Measurements from ENCODE around the gene CADPS2. TPM values are rescaled to one million over a fixed set of nuclear protein-coding genes. Genes with fewer than 3 reads are reported as not detected.

CADPS2 gene
- polyA plus RNA-seq, 1 donor (not counting 4 experiments of a cell fraction or from before 2014, with no cell fraction given) = 0.35 TPM

- Histone ChIP-seq H3K4me1 (ENCODE audit: control insufficient read depth, extremely low read depth, insufficient read depth, low read length) (peaks cover 4% of the 10 kb centered on the region), H3K9me3 (ENCODE audit: control insufficient read depth, low read depth, low read length) (no peaks in the 10 kb centered on the region), H2AFZ (ENCODE audit: control insufficient read depth, low read length) (no peak overlapping the region), H4K20me1 (ENCODE audit: control insufficient read depth, extremely low read depth, insufficient read depth, low read length) (no peaks in the 10 kb centered on the region), H3K9ac (ENCODE audit: control insufficient read depth, extremely low read depth, insufficient read depth, low read length) (no peak overlapping the region), H3K4me3 (ENCODE audit: control insufficient read depth in 2 of 3, extremely low read depth in 1 of 3, insufficient read depth in 2 of 3, low read depth in 1 of 3, low read length in 3 of 3) (no peak overlapping the region), H3K27me3 (ENCODE audit: control insufficient read depth, extremely low read depth, insufficient read depth, low read length) (no peaks in the 10 kb centered on the region), H3K79me2 (ENCODE audit: control insufficient read depth, insufficient read depth, low read length) (no peaks in the 10 kb centered on the region), H3K9me1 (ENCODE audit: control insufficient read depth, extremely low read depth, insufficient read depth, low read length) (no peaks in the 10 kb centered on the region), H3K4me2 (ENCODE audit: control insufficient read depth, extremely low read depth, insufficient read depth, low read depth, low read length) (no peak overlapping the region), H3K36me3 (ENCODE audit: control insufficient read depth in 2 of 2, extremely low read depth in 1 of 2, insufficient read depth in 2 of 2, low read length in 2 of 2) (no peaks in the 10 kb centered on the region), H3K27ac (ENCODE audit: control insufficient read depth, insufficient read depth, low read length) (no peak overlapping the region)
- dilution Hi-C loops (cut with MboI; ENCODE audit: extremely low pct_ligation_motif_present, low sequenced_read_pairs) = no loop called here
- FAIRE-seq (no peak), DNase-seq (ENCODE audit: low read depth, low spot score) (no peak)
- TF ChIP-seq EZH2 (IDR thresholded peaks at IDR 0.05; ENCODE audit: low read length) = no peak
- TF ChIP-seq CTCF (optimal IDR thresholded peaks at IDR 0.05 in 1 of 3, IDR thresholded peaks at IDR 0.05 in 1 of 3, conservative IDR thresholded peaks at IDR 0.05 in 1 of 3; ENCODE audit: extremely low read depth in 1 of 3, insufficient read depth in 2 of 3, low read length in 3 of 3) = no peak
These were observed 139.3 kb downstream of the CADPS2 start for GRCh38 chr7:122746948-122747347.

GRCh38 chr7:122743211-122743610 lies 143.0 kb downstream of the CADPS2 start:
- Histone ChIP-seq H3K9me3 (ENCODE audit: control insufficient read depth, low read depth, low read length) (no peaks in the 10 kb centered on the region), H3K4me1 (ENCODE audit: control insufficient read depth, extremely low read depth, insufficient read depth, low read length) (peaks cover 4% of the 10 kb centered on the region), H3K9me1 (ENCODE audit: control insufficient read depth, extremely low read depth, insufficient read depth, low read length) (no peaks in the 10 kb centered on the region), H2AFZ (ENCODE audit: control insufficient read depth, low read length) (no peak overlapping the region), H3K27me3 (ENCODE audit: control insufficient read depth, extremely low read depth, insufficient read depth, low read length) (no peaks in the 10 kb centered on the region), H3K4me2 (ENCODE audit: control insufficient read depth, extremely low read depth, insufficient read depth, low read depth, low read length) (peak overlapping the region; percentile 18), H3K27ac (ENCODE audit: control insufficient read depth, insufficient read depth, low read length) (no peak overlapping the region), H4K20me1 (ENCODE audit: control insufficient read depth, extremely low read depth, insufficient read depth, low read length) (no peaks in the 10 kb centered on the region), H3K79me2 (ENCODE audit: control insufficient read depth, insufficient read depth, low read length) (no peaks in the 10 kb centered on the region), H3K9ac (ENCODE audit: control insufficient read depth, extremely low read depth, insufficient read depth, low read length) (no peak overlapping the region), H3K36me3 (ENCODE audit: control insufficient read depth in 2 of 2, extremely low read depth in 1 of 2, insufficient read depth in 2 of 2, low read length in 2 of 2) (no peaks in the 10 kb centered on the region), H3K4me3 (ENCODE audit: control insufficient read depth in 2 of 3, extremely low read depth in 1 of 3, insufficient read depth in 2 of 3, low read depth in 1 of 3, low read length in 3 of 3) (no peak overlapping the region)
- TF ChIP-seq CTCF (optimal IDR thresholded peaks at IDR 0.05 in 1 of 3, IDR thresholded peaks at IDR 0.05 in 1 of 3, conservative IDR thresholded peaks at IDR 0.05 in 1 of 3; ENCODE audit: extremely low read depth in 1 of 3, insufficient read depth in 2 of 3, low read length in 3 of 3) = no peak
- no peak for TF ChIP-seq EZH2 (IDR thresholded peaks at IDR 0.05; ENCODE audit: low read length)
- no peak for FAIRE-seq
- dilution Hi-C loops (cut with MboI; ENCODE audit: extremely low pct_ligation_motif_present, low sequenced_read_pairs) = no loop called here
- no peak for DNase-seq (ENCODE audit: low read depth, low spot score)

Measured in keratinocyte (primary cell).